Stimulated activated CD4-positive, alpha-beta T cell treated with anti-CD3 and anti-CD28 coated beads, Interleukin-1b, Interleukin-23, amount 100 ng/mL, for 1 hour (primary cell): ENCODE measurements around the gene RNF125.
"Not testable (repeated sequence)": the region's sequence is repeated elsewhere in the genome, so short reads cannot be mapped to it uniquely, and the experiment has no call there.

Source experiments
- DNase-seq, 2 donors: peaks; one replicate each; pipeline ENCODE4 v3.0.0-alpha.2; 2020; ENCODE audit warnings: low read depth in 2 of 2

The RNF125 gene

DNA sequence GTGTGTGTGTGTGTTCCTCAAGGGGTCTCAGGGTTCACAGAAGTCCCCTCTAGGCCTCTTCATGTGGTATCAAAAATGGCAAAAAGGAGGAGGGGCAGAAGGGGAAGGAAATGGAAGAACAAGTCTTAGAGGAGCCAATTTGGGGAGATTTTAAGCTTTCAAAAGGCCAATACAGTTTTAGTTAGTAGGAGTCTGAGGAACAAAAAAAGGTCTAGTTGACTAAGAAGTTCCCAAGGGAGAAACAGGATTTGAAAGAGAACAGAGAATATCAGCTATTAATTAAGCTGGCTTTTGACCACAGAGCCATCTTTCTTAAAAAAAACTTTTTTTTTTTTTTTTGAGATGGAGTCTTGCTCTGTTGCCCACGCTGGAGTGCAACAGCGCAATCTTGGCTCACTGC, 7.1 kb downstream of the RNF125 start:
- no peak for DNase-seq

- no peak for DNase-seq
These were observed 8.0 kb downstream of the RNF125 start for GRCh38 chr18:32026491-32027086.

DNA sequence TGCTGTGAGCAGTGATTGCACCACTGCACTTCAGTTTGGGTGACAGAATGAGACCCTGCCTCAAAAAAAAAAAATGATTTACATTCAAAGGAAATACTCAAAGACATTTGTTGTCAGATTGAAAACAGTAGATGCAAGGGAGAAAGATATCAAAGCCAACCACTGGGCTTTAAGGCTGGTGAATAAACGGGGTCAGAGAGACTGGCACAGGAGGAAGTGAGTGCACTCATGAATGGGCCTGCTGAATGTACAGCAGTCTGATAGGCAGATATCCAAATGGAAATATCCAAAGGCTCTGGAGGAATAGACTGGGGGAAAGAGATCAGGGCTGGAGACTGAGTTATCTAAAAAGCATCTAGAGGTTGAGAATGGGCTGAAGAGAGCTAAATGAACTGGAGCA, 10.9 kb downstream of the RNF125 start:
- no peak for DNase-seq

- DNase-seq: no peak
These were observed 14.0 kb downstream of the RNF125 start for GRCh38 chr18:32032609-32033008.

DNA sequence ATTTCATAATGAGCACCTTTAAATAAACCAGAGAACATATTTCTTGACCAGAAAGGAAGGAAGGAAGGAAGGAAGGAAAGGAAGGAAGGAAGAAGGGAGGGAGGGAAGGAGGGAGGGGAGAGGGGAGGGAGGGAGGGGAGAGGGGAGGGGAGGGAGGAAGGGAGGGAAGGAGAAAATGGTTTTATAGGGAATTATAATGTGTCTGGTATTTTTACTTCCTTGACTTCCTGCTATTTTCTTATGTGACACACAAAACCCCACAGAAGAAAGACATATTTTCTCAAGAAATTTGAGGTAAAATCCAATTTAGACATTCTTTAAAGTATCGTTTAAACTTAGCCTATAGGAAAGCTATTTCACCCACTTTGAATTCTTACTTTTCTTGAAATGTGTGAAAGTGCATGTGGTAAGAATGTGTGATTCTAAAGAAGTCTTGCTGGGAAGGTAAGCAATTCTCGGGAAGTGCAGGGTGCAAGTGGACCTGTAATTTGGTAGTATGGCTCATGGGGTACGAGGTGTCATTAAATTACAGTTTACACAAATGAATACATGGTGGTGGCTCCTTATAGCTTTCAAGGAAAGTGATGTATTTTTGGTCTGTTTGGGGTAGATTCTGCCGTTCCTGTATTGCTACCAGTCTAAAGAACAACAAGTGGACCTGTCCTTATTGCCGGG, 18.0 kb downstream of the RNF125 start:
- DNase-seq: no peak

GRCh38 chr18:32037616-32038015, 19.0 kb downstream of the RNF125 start:
- DNase-seq: no peak

DNA sequence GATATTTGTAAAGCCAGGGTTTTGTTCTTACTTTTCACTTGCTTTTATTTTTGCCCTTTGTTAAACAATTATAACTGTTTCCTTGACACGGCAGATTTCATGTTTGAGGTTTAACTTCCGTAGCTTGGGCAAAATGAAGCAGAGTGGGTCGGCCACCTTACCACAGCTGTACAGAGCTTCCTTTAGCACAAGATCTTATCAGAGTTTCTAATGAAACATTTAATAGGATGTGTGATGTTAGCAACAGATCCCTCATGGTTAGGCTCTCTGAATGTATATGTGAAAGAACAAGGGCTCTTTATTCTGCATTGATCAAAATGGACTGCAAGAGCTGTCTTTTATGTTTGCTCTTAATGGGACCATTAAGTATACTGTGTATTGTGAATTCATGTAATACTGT, 22.3 kb downstream of the RNF125 start:
- no peak for DNase-seq

DNA sequence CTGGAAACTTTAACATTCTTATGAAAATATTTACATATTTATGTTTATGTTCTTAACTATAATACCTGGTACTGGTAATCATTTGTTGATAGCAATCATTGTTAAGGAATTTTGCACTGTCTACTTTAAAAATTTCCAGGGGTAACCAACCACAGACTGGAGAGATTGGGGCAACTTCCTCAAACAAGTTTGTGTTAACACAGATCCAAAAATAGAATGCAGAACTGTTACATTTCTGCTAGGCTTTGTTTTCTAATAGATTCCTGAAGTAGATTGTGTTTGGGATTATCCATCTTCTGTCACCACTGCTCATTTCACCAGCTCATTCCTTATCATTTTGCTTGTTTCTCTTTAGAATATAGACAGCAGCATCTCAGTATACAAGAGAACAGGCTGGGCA, 23.7 kb downstream of the RNF125 start:
- DNase-seq: no peak

DNA sequence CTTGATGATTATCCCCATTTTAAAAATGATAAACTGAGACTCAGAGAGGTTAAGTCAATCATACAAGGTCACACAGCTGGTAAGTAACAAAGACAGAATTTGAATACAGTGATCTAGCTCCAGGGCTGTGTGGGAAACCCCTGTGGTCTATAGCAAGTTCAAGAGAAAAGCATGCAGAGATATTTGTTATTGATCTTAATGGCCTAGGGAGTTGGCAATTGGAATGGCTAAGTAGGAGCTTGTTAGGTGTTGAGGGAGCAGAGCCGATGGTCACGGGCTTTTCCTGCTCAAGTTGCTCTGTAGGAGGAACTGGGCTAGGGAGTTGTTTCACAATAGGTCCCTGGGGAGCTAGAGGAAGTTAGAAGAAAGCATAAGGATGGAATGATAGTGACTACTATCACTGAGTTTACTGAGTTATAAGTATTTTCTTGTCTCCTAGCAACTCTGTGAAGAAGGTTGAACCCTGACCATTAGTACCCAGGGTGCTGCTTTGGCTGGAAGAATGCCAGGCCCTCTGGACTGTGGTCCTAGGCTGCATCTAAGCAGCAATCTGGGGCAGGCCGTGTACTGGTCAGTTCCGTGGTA, 30.0 kb downstream of the RNF125 start:
- no peak for DNase-seq

DNA sequence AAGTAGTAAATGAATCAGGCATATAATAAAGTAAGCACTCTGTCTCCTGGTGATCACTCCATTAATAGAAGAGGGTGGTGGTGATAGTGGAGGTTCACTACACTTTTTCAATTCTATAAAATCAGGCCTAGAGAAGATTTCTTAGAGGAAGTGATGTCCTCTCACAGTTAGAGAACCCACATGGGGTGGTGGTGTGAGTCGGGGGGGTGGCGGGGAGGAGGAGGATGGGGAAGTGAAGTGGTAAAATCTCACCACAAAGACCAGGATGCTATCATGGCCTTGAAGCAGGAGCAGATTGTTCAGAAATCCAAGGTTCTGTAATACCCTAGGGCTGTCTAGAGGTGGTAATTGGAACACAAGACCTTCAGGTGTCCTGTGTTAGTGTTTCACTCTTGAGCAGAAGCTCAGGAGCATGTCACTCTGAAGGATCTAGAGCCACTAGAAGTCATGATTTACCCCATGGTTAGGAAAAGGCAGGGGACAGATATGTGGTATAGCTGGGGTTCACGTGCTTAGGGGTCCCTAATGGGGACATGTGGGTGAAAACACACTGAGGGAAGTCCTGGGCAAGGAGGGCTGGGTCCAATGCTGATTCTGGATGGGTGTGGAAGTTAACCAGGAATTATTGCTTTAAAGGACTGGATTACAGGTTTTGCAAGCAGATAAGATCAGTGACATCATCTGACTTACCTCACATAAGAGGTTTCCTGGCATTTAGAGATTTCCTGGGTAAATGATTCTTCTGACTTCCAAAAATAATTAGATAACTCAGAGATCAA, 31.0 kb downstream of the RNF125 start:
- DNase-seq: no peak

- no peak for DNase-seq
These were observed 38.2 kb downstream of the RNF125 start for GRCh38 chr18:32056613-32057358.

GRCh38 chr18:32057624-32058165, 39.1 kb downstream of the RNF125 start:
- no peak for DNase-seq

GRCh38 chr18:32060026-32060425, 41.4 kb downstream of the RNF125 start:
- no peak for DNase-seq

DNA sequence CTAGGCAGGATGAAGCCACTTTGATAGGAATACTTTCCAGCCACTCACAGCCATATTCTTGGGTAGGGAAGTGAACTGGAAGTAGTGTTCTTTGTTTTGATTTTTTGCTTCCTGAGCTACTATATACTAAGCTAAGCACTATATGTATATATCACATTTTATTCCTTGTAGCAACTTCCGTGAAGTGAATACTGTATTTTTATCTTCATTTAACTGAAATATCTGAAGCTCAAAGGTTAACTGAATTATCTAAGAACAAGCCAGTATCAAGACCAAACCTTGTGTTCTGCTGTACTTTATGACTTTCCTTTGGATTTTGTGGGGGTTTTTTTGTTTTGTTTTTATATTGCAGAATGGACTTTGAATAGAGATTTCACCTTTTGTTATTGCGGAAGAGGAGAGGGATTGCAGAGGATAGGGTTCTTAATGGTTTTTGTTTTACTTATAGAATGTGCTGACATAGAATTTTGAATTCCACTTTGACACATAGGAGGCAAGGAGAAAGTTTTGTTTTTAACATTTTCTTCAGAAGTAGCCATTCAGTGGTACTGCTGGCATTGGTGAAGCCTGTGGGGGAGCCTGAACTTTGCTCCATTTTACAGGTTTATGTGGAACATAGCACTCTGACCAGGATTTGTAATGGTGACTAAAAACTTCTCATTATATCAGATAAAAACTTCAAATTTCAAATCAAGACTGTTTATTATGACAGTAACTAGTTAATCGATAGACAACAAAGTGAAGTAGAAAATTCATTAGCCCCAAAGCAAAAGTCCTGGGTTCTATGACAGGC, 48.9 kb downstream of the RNF125 start:
- no peak for DNase-seq

DNA sequence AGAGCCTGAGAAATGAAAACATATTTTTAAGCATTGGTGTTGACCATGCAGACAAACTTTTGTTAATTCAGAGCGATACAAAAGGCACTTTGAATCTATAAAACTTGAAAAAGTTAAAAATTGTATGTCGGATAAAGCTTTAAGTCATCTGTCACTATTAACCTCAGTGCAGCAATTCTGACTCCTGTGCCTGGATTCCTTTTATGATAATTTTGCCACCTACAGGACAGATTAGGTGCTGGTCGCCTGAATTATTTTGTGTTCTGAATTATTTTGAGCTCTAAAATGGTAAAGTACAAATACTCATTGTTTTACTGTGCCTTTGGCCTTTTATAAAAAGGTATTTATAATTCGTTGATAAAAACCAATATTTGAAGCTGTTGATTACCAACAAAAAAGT, 53.7 kb downstream of the RNF125 start:
- DNase-seq: no peak

DNA sequence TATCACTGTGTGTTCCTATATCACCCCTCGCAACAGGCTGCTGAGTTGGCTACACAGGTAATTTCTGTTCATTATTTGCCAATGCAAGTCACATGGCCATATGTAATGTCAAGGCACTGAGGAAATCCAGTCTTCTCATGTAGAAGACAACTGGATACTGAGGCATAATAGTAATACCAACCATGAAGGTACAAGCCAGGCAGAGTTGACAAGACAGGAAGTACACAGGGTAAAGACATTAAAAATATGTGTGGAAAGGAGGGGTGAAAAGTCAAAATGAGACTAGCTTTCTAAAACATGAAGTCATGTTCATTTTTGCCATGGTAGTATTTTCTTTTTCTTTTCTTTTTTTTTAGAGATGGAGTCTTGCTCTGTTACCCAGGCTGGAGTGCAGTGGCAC, 55.6 kb downstream of the RNF125 start:
- DNase-seq: no peak

DNA sequence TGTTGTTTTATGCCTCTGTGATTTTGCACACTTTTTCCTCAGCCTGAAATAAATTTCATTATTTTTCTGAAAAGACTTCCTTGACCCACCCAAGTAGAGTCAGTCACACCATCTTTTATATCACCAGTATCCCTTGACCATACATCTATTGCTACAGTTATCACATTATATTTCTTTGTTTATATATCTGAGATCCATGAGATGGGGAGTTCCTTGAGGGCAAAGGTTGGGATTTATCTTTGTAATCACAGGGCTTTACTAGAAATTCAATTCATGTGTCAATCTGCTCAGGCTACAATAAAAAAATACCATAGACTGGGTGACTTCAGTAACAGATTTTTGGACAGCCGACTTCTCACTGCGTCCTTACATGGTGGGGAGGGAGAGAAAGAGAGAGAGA, 60.2 kb downstream of the RNF125 start:
- no peak for DNase-seq

DNA sequence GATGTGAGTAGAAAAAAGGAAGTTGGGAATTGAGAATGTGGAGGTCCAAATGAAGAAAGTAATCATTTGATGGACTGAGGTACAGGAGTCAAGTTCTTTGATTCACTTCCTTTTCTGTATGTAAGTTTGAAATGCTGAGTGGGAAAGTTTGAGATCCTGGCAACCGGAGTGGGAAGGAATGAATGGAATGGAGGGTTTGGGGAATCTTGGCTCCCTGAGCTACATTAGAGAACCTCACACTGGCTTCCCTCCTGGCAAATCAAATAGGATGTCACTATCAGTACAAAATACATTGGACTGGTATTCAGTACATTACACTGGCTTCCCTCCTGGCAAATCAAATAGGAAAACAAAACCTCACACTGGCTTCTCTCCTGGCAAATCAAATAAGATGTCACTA, 63.3 kb downstream of the RNF125 start:
- no peak for DNase-seq

- DNase-seq: no peak
These were observed 65.2 kb downstream of the RNF125 start for GRCh38 chr18:32083781-32084180.

GRCh38 chr18:32086881-32087280, 68.3 kb downstream of the RNF125 start:
- no peak for DNase-seq

DNA sequence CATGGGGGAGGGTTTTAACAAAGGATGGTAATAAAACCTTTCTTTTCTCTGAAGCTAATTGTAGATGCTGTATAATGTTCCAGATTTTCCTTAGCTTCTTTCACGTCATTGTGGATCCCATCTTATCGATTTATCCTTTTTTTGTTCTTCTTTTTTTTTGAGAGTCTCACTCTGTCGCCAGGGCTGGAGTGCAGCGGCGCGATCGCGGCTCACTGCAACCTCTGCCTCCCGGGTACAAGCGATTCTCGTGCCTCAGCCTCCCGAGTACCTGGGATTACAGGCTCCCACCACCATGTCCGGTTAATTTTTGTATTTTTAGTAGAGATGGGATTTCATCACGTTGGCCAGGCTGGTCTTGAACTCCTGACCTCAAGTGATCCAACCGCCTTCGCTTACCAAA, 72.2 kb downstream of the RNF125 start:
- not testable (repeated sequence) for DNase-seq
